M059J (cell line): ENCODE measurements around the gene DEAF1. TPM values are rescaled to one million over a fixed set of nuclear protein-coding genes. Genes with fewer than 3 reads are reported as not detected.
A peak's percentile ranks its signal among the peaks of the same experiment; 100 is the strongest.

Experiments used
- DNase-seq: peaks from one replicate; pipeline ENCODE4 v3.0.0-alpha.2; 2012; ENCODE audit warnings: low read depth
- total RNA-seq: library from RNA; depleted of rRNA; stranded (reverse); fragments of >200 nt; shearing (Covaris generic); gene quantifications from 2 replicates; pipeline ENCODE4 v1.2.3, GENCODE V29; 2014

The DEAF1 gene
- total RNA-seq, 1 experiment from 2014 or later, result 31.0 TPM

GRCh38 chr11:623999-624704 lies 70.9 kb downstream of the DEAF1 start:
- DNase-seq, result peak; percentile 64

GRCh38 chr11:623349-623869 lies 71.6 kb downstream of the DEAF1 start:
- no peak for DNase-seq

- no peak for DNase-seq
These were observed 73.2 kb downstream of the DEAF1 start for GRCh38 chr11:621838-622237.

- DNase-seq, result no peak
These were observed 73.8 kb downstream of the DEAF1 start for GRCh38 chr11:620935-621814.

- DNase-seq, result no peak
These were observed 74.8 kb downstream of the DEAF1 start for GRCh38 chr11:620201-620600.

GRCh38 chr11:619628-620050 lies 75.4 kb downstream of the DEAF1 start:
- DNase-seq, result no peak

- no peak for DNase-seq
These were observed 76.0 kb downstream of the DEAF1 start for GRCh38 chr11:618856-619627.

- DNase-seq, result no peak
These were observed 76.9 kb downstream of the DEAF1 start for GRCh38 chr11:617912-618682.

- DNase-seq, result no peak
These were observed 77.7 kb downstream of the DEAF1 start for GRCh38 chr11:617199-617911.

GRCh38 chr11:616320-617198 lies 78.5 kb downstream of the DEAF1 start:
- DNase-seq, result no peak

- DNase-seq, result no peak
These were observed 79.3 kb downstream of the DEAF1 start, which contains the start of gene IRF7 for GRCh38 chr11:615504-616319. Gene IRF7 (minus strand): TSS chr11:615950. CDS start chr11:615364, 586 bp downstream.

GRCh38 chr11:614623-615503 lies 80.2 kb downstream of the DEAF1 start:
- DNase-seq, result no peak

GRCh38 chr11:614021-614622 lies 80.9 kb downstream of the DEAF1 start:
- DNase-seq, result no peak

GRCh38 chr11:613369-613968 lies 81.6 kb downstream of the DEAF1 start:
- DNase-seq, result peak; percentile 27

- no peak for DNase-seq
These were observed 82.1 kb downstream of the DEAF1 start for GRCh38 chr11:612961-613300.

GRCh38 chr11:612201-612960 lies 82.6 kb downstream of the DEAF1 start:
- DNase-seq, result peak; percentile 22
